GM03348 (cell line): ENCODE results near the gene GPI.
A peak's percentile ranks its signal among the peaks of the same experiment; 100 is the strongest.
"Not testable (repeated sequence)": the region's sequence is repeated elsewhere in the genome, so short reads cannot be mapped to it uniquely, and the experiment has no call there.

Experiments used
- DNase-seq: peaks from one replicate; pipeline ENCODE4 v3.0.0; 2012; ENCODE audit warnings: low spot score

The GPI gene

GRCh38 chr19:34364830-34365462 is at the start of gene GPI:
Gene GPI, plus strand, starts transcription at chr19:34365196. Its CDS starts 71 bp downstream, at chr19:34365267.
- DNase-seq = peak; percentile 92

DNA sequence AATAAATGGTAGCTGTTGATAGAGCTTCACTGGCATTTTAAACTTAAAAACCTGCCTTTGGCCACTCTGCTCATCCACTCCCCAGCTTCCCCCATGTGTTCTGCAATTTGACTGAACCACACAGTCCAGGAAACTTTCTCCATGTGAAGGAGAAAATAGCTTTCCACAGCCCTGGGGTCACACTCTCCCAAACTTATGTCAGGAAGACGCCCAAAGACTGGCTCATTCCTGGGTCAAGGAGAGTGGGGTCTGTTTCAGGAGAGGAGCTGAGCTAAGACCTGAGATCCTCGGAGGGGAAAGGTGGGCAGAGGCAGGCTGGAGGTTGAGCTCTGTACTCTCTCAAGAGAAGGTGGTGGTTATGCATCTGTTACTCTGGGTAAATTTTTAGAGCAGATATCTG is 48.7 kb upstream of the GPI start:
- DNase-seq = no peak

- peak; percentile 41 for DNase-seq
Measured at GRCh38 chr19:34316741-34317301, 48.2 kb upstream of the GPI start.

DNA sequence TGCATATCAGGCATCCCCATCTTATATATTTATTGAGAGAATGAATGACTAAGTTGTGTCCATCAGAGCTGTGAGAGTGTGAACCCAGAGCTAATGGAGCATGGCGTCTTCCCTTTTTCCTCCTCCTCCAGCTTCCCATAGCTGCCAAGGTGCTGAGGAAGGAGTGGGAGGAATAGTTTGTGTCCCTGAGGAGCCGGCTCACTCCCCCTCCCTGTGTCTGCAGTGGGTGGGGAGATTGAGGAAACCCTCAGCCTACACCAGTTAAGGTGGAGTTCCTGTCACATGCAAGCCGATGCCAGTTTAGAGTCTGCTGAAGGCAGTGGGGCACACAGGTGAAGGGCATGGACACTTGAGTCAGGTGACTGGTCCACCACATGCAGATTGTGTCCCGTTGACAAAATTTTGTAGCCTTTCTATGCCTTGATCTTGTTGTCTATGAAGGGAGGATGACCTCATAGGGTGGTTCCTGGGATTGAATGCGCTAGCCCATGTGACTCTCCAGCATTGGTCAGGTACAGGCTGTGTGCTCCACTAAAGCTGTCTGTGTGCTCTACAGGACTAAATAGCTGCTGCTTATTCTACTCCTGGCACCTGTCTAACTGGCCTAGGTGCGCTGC is 47.6 kb upstream of the GPI start:
- DNase-seq = no peak

GRCh38 chr19:34319230-34319585 is 45.8 kb upstream of the GPI start:
- DNase-seq = no peak

DNA sequence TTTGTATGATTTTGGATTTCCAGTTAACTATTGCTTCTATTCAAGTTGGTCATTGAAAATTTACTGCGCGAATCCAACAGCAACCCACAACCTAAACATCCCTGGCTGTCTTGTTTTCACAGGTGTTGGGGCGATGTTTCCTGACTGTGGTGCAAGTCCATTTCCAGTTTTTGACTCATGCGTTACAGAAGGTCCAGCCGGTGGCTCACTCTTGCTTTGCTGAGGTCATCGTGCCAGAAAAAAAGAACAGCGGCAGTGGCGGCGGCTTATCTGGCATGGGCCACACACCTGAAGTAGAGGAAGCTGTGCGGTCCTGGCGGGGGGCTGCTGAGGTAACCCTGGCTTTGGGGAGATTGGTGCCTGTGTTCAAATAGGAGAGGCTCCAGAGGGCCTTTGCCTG is 45.2 kb upstream of the GPI start:
- DNase-seq = no peak

- DNase-seq = no peak
Measured at GRCh38 chr19:34320277-34320676, 44.7 kb upstream of the GPI start.

DNA sequence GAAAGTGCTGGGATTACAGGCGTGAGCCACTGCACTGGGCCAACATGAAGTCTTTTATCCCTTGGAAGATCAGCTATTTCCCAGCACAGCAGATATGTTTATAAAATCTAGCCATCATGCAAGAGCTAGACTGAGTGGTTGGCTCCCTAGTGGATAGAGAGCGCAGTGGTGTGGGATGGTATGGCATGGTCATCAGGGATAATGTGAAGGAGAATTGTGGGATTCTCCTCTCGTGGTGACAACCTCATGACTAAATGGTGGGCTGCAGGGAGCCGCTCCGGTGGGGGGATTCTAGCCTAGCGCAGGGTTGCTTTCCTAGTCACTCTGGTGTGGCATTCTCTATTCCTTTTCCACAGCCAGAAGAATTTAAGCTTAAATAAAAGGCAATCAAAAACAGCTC is 43.3 kb upstream of the GPI start:
- no peak for DNase-seq

DNA sequence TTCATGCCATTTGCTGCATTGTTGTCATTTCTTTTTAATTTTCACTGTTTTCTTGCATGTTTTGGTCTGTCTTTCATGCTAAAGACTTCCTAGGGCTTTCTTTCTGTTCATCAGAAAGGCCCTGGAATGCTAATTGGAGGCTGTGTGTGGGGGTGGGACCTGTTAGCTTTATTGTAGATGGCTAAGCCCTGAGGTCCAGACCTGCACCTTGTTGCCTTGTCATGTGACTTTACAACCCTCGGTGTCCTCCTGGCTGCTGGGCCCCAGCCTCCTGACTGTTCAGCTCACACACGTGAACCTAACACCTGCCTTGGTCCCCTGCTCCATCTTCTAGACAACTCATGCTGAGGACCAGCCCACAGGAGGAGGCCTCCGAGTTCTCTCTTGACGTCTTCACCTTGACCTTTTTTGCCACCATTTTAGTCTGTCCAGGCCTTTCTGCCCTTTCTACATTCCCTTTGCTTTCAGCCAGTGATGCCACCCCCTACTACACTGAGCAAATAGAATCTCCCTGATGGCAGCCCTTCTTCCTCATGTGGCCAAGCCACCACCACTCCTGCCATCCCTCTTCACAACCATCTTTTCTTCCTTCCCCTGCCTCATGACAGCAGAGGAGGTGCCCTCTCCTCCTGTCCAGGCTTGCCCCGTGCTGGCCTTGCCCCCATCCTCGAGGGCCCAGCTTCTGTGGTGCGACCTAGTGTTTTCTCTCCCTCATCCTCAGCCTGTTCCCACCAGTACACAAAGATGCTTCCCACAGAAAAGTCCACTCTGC is 41.4 kb upstream of the GPI start:
- no peak for DNase-seq

DNA sequence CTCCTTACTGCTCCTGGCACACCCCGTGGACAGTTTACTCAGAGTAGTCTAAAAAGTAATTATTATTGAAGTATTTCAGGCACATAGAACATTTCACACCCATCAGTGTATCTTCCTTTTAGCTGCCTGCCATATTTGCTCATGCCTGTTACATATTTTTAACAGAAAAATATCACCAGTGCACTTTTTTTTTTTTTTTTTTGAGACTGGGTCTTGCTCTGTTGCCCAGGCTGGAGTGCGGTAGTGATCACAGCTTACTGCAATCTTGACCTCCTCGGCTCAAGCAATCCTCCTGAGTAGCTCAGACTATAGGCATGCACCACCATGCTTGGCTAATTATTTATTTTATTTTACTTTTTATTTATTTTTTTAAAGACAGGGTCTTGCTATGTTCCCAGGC is 40.7 kb upstream of the GPI start:
- DNase-seq = no peak

GRCh38 chr19:34325181-34325580 is 39.8 kb upstream of the GPI start:
- DNase-seq = no peak

- no peak for DNase-seq
Measured at GRCh38 chr19:34325981-34326787, 38.8 kb upstream of the GPI start.

DNA sequence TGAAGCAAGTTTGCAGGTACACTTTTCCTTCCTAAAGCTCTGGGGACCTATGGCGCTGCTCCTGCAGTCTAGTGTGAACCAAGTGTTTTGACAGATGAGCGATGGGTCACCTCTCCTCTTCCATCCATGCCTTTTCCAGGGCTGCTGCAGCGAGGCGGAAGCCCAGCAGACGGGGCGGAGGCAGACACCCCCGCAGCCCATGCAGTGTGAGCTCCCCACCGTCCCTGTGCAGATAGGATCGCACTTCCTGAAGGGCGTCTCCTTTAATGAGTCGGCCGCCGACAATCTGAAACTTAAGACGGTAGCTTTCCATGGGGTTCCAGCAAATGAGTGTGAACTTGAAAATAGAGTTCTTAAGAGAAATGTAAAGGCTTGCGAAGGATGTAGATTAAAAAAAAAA is 37.1 kb upstream of the GPI start:
- DNase-seq = no peak

- no peak for DNase-seq
Measured at GRCh38 chr19:34328982-34329381, 36.0 kb upstream of the GPI start.

DNA sequence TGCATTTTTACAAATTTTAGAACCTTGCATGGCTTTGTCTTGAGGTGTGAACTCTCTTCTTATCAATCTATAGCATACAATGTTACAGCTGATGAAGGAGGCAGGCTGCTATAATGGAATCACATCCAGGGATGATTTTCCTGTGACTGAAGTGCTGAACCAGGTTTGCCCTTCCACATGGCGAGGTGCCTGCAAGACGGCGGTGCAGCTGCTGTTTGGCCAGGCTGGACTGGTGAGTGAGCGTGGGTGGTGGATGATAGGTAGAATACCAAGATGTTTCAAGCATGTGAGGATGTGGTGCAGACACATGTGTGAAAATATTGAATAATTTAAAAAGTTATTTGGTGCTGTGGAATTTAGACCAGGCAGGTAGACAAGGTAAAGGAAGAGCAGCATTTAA is 34.9 kb upstream of the GPI start:
- DNase-seq = no peak

DNA sequence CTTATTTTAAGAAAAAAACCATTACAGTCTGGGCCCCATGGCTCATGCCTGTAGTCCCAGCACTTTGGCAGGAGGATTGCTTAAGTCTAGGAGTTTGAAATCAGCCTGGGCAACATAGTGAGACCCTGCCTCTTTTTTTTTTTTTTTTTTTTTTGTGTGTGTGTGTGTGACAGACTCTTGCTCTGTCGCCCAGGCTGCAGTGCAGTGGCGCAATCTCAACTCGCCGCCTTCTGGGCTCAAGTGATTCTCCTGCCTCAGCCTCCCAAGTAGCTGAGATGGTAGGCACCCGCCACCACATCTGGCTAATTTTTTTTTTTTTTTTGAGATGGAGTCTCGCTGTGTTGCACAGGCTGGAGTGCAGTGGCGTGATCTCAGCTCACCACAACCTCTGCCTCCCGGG is 34.4 kb upstream of the GPI start:
- not testable (repeated sequence) for DNase-seq

DNA sequence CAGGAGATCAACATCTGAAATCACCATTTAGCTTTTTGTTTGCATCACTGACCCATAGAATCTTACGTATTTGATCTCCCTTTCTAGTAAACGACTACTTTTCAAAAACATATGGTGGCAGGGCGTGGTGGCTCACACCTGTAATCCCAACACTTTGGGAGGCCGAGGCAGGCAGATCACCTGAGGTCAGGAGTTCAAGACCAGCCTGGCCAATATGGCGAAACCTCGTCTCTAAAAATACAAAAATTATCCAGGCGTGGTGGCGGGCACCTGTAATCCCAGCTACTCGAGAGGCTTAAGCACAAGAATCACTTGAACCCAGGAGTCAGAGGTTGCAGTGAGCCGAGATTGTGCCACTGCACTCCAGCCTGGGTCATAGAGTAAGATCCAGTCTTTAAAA is 33.4 kb upstream of the GPI start:
- not testable (repeated sequence) for DNase-seq

- no peak for DNase-seq
Measured at GRCh38 chr19:34332027-34332760, 32.8 kb upstream of the GPI start.

DNA sequence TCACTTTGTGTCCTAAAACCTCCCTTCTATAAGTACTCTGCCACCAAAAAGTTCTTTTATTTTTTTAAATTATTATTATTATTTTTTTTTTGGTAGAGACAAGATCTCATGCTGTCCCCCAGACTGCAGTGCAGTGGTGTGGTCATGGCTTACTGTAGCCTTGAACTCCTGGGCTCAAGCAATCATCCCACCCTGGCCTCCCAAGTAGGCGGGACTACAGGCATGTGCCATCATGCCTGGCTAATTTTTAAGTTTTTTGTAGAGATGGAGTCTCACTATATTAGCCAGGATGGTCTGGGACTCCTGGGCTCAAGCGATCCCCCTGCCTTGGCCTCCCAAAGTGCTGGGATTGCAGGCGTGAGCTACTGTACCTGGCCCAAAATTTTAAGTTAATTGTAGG is 29.1 kb upstream of the GPI start:
- DNase-seq = no peak

- peak; percentile 54 for DNase-seq
Measured at GRCh38 chr19:34336781-34337271, 28.2 kb upstream of the GPI start.

- DNase-seq = no peak
Measured at GRCh38 chr19:34337739-34338138, 27.3 kb upstream of the GPI start.
